Endodermal cell (in vitro differentiated cells): ENCODE measurements around the gene WDFY2. TPM values are rescaled to one million over a fixed set of nuclear protein-coding genes. Genes with fewer than 3 reads are reported as not detected.
"Not testable (repeated sequence)": the region's sequence is repeated elsewhere in the genome, so short reads cannot be mapped to it uniquely, and the experiment has no call there.

ENCODE experiments used
- DNase-seq: peaks from one replicate; pipeline ENCODE4 v3.0.0-alpha.2; 2017
- H3K27ac ChIP-seq: 2 replicates; pipeline ENCODE4 v1.5.1; 2013; ENCODE audit warnings: mild to moderate bottlenecking, low read depth, low read length, moderate library complexity
- H3K27me3 ChIP-seq: 2 replicates; pipeline ENCODE4 v1.6.1; 2013; ENCODE audit warnings: mild to moderate bottlenecking, low read length, moderate library complexity; ENCODE audit not compliant: insufficient read depth, control insufficient read depth, poor library complexity, severe bottlenecking
- H3K36me3 ChIP-seq: 2 replicates; pipeline ENCODE4 v1.7.0; 2013; ENCODE audit warnings: mild to moderate bottlenecking, low read length, moderate library complexity; ENCODE audit not compliant: control insufficient read depth, insufficient read depth
- H3K4me1 ChIP-seq: one replicate; pipeline ENCODE4 v1.7.0; 2013; ENCODE audit warnings: low read length; ENCODE audit not compliant: control insufficient read depth, insufficient read depth
- H3K4me3 ChIP-seq: 2 replicates; pipeline ENCODE4 v1.5.1; 2013; ENCODE audit warnings: mild to moderate bottlenecking, low read length, moderate library complexity
- H3K9ac ChIP-seq: 2 replicates; pipeline ENCODE4 v1.6.1; 2013; ENCODE audit warnings: mild to moderate bottlenecking, low read length, moderate library complexity; ENCODE audit not compliant: poor library complexity, severe bottlenecking; ENCODE audit errors: extremely low read depth
- H3K9me3 ChIP-seq: 2 replicates; pipeline ENCODE4 v1.6.1; 2013; ENCODE audit warnings: mild to moderate bottlenecking, low read length, moderate library complexity; ENCODE audit not compliant: control insufficient read depth
- H3K27ac Mint-ChIP-seq: 2 replicates; pipeline ENCODE4 v1.8.0; 2020; ENCODE audit warnings: mixed read lengths
- H3K27me3 Mint-ChIP-seq: 2 replicates; pipeline ENCODE4 v1.8.0; 2021; ENCODE audit warnings: mild to moderate bottlenecking, mixed read lengths; ENCODE audit not compliant: insufficient read depth
- H3K36me3 Mint-ChIP-seq: 2 replicates; pipeline ENCODE4 v1.8.0; 2020; ENCODE audit warnings: low read depth, mixed read lengths
- H3K4me1 Mint-ChIP-seq: 2 replicates; pipeline ENCODE4 v1.8.0; 2020; ENCODE audit warnings: mixed read lengths
- H3K4me3 Mint-ChIP-seq: 2 replicates; pipeline ENCODE4 v1.8.0; 2020; ENCODE audit warnings: mild to moderate bottlenecking, moderate library complexity, mixed read lengths
- H3K9me3 Mint-ChIP-seq: 2 replicates; pipeline ENCODE4 v1.8.0; 2020; ENCODE audit warnings: mild to moderate bottlenecking, mixed read lengths
- CTCF ChIP-seq: fragments of 200-600 bp; sonication (generic); conservative IDR thresholded peaks from 2 replicates; pipeline ENCODE4 v1.5.0; 2021; ENCODE audit warnings: antibody characterized with exemption, mild to moderate bottlenecking
- WGBS, 2 experiments: methylation state at CpG; one replicate each; pipeline versions ENCODE4 v1.1.5 to v1.1.7; 2013; ENCODE audit warnings: missing lambda C conversion rate in 2 of 2, mixed read lengths in 1 of 2; ENCODE audit not compliant: insufficient coverage in 1 of 2, insufficient read length in 1 of 2; 5-methylcytosine and 5-hydroxymethylcytosine counted together
- total RNA-seq, 2 donors: library from RNA; stranded (reverse); fragmentation: NEBNext Ultra II Directional in 1 of 2; extraction: Animal tissue kit (Norgen Biotek cat#: 25700) in 1 of 2; gene quantifications; 2 replicates in 1 of 2; 3 replicates in 1 of 2; pipeline ENCODE4 v1.2.1, GENCODE V29; 2021

Gene WDFY2
- total RNA-seq, 2 donors from 2014 or later, result 20.6 to 28.0 TPM

DNA sequence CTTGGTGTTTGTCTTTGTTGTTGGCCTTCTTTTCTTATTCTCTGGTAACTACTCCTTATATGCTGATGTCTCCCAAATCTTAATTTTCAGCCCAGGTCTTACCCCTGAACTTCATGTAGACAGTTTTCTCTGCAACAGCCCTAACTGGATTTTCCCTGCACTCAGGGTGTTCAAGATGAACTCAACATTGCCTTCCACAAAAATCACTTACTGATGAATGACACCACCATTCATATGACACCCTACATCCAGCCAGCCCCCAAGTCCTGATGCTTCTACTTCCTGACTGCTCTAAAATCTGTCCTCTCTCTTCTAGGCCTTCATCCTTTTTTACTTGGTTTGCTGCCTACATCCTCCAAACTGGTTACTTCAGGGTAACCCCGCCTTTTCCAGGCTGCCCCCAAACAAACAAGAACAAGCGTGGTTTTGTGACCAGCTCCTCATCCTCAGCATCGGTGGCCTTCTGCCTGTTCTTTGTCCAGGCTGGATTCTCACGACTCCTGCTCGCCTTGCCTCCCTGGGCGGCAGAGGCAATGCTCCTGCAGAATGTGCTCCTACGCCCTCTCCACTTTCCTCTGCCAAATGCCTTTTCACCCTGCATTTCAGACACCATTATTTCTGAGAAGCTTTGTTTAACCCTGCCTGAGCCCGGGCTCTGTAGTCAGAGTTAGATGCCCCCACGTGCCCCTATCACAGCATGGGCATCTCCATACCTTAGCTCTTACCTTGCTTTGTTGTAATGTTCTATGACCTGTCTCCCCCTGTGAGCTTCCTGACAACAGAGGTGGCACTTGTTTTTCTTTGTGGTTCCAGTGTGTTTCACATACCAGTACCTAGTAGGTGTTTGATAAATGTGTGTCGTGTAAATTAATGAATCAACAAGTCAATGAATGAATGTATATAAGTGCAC, 61.8 kb downstream of the WDFY2 start:
- no peaks in the 10 kb centered on the region for H3K27me3 ChIP-seq
- H3K36me3 ChIP-seq, result no peaks in the 10 kb centered on the region
- peaks cover 2% of the 10 kb centered on the region for H3K9me3 Mint-ChIP-seq
- peak; percentile 59 for DNase-seq
- peaks cover 6% of the 10 kb centered on the region for H3K36me3 Mint-ChIP-seq
- H3K27ac ChIP-seq, result peak overlapping the region; percentile 68
- H3K9me3 ChIP-seq, result no peaks in the 10 kb centered on the region
- no peak overlapping the region for H3K4me3 ChIP-seq
- WGBS, 2 experiments, result 75 to 78% methylated on average over 9 to 10 of the region's 10 CpGs
- no peak for TF ChIP-seq CTCF
- H3K9ac ChIP-seq, result no peak overlapping the region
- peaks cover 38% of the 10 kb centered on the region for H3K4me1 Mint-ChIP-seq
- no peaks in the 10 kb centered on the region for H3K4me1 ChIP-seq
- peak overlapping the region; percentile 24 for H3K27ac Mint-ChIP-seq
- H3K4me3 Mint-ChIP-seq, result no peak overlapping the region
- no peaks in the 10 kb centered on the region for H3K27me3 Mint-ChIP-seq

- Histone ChIP-seq H3K4me3 (no peak overlapping the region), H3K4me1 (no peaks in the 10 kb centered on the region), H3K27me3 (no peaks in the 10 kb centered on the region), H3K9me3 (no peaks in the 10 kb centered on the region), H3K36me3 (no peaks in the 10 kb centered on the region), H3K27ac (no peak overlapping the region), H3K9ac (no peak overlapping the region)
- H3K9me3 Mint-ChIP-seq, result peaks cover 9% of the 10 kb centered on the region
- DNase-seq, result no peak
- H3K4me1 Mint-ChIP-seq, result peaks cover 38% of the 10 kb centered on the region
- TF ChIP-seq CTCF, result no peak
- 78 to 97% methylated on average over 1 to 3 of the region's 4 CpGs for WGBS, 2 experiments
- H3K36me3 Mint-ChIP-seq, result peaks cover 10% of the 10 kb centered on the region
- no peak overlapping the region for H3K27ac Mint-ChIP-seq
- H3K4me3 Mint-ChIP-seq, result no peak overlapping the region
- H3K27me3 Mint-ChIP-seq, result no peaks in the 10 kb centered on the region
Observed at GRCh38 chr13:51647067-51647466, 62.8 kb downstream of the WDFY2 start.

GRCh38 chr13:51652193-51652592, 67.9 kb downstream of the WDFY2 start:
- H3K27ac Mint-ChIP-seq, H3K4me3 ChIP-seq, H3K9ac ChIP-seq, H3K4me3 Mint-ChIP-seq, H3K27me3 Mint-ChIP-seq, H3K27me3 ChIP-seq, DNase-seq, H3K36me3 ChIP-seq, H3K27ac ChIP-seq, H3K4me1 Mint-ChIP-seq, H3K4me1 ChIP-seq: not testable (repeated sequence)
- H3K9me3 Mint-ChIP-seq, result peaks cover 47% of the 10 kb centered on the region
- peaks cover 23% of the 10 kb centered on the region for H3K9me3 ChIP-seq
- 100% methylated on average over 1 of the region's 3 CpGs for WGBS, 2 experiments
- peaks cover 40% of the 10 kb centered on the region for H3K36me3 Mint-ChIP-seq
